Measurements from ENCODE around the gene KBTBD13.

KBTBD13 gene

GRCh38 chr15:65077291-65077980, 890 bp downstream of the KBTBD13 start:
- Histone ChIP-seq H3K36me3 (no peaks in the 10 kb centered on the region), H3K4me3 (ENCODE audit: low read depth, low read length) (no peak overlapping the region), H3K4me1 (peaks cover 5% of the 10 kb centered on the region), H3K9me3 (no peaks in the 10 kb centered on the region), H3K27me3 (no peaks in the 10 kb centered on the region)
- no peak for TF ChIP-seq CTCF (IDR thresholded peaks at IDR 0.05; ENCODE audit: low read depth, low read length)
- no peak for DNase-seq

- Histone ChIP-seq H3K4me1 (peaks cover 7% of the 10 kb centered on the region), H3K27me3 (no peaks in the 10 kb centered on the region), H3K36me3 (no peaks in the 10 kb centered on the region), H3K9me3 (no peaks in the 10 kb centered on the region), H3K4me3 (ENCODE audit: low read depth, low read length) (no peak overlapping the region)
- DNase-seq = peak; percentile 54
- TF ChIP-seq CTCF (IDR thresholded peaks at IDR 0.05; ENCODE audit: low read depth, low read length) = peak; percentile 36
Measured at GRCh38 chr15:65077981-65078352, 1.4 kb downstream of the KBTBD13 start.

- DNase-seq = no peak
- H3K9me3 ChIP-seq = no peaks in the 10 kb centered on the region
- no peak for TF ChIP-seq CTCF (IDR thresholded peaks at IDR 0.05; ENCODE audit: low read depth, low read length)
- H3K4me1 ChIP-seq = peaks cover 7% of the 10 kb centered on the region
- no peaks in the 10 kb centered on the region for H3K27me3 ChIP-seq
- H3K4me3 ChIP-seq (ENCODE audit: low read depth, low read length) = no peak overlapping the region
- H3K36me3 ChIP-seq = no peaks in the 10 kb centered on the region
Measured at GRCh38 chr15:65079580-65079979, 3.0 kb downstream of the KBTBD13 start.

- H3K4me3 ChIP-seq (ENCODE audit: low read depth, low read length) = no peak overlapping the region
- no peaks in the 10 kb centered on the region for H3K9me3 ChIP-seq
- peaks cover 4% of the 10 kb centered on the region for H3K4me1 ChIP-seq
- DNase-seq = no peak
- no peaks in the 10 kb centered on the region for H3K36me3 ChIP-seq
- no peak for TF ChIP-seq CTCF (IDR thresholded peaks at IDR 0.05; ENCODE audit: low read depth, low read length)
- no peaks in the 10 kb centered on the region for H3K27me3 ChIP-seq
Measured at GRCh38 chr15:65081270-65081669, 4.7 kb downstream of the KBTBD13 start.

GRCh38 chr15:65081758-65082157, 5.2 kb downstream of the KBTBD13 start:
- TF ChIP-seq CTCF (IDR thresholded peaks at IDR 0.05; ENCODE audit: low read depth, low read length) = no peak
- no peak overlapping the region for H3K4me3 ChIP-seq (ENCODE audit: low read depth, low read length)

GRCh38 chr15:65082303-65082953, 5.9 kb downstream of the KBTBD13 start:
- no peak for TF ChIP-seq CTCF (IDR thresholded peaks at IDR 0.05; ENCODE audit: low read depth, low read length)
- H3K27me3 ChIP-seq = no peaks in the 10 kb centered on the region
- H3K4me1 ChIP-seq = peaks cover 4% of the 10 kb centered on the region
- H3K9me3 ChIP-seq = no peaks in the 10 kb centered on the region
- no peaks in the 10 kb centered on the region for H3K36me3 ChIP-seq
- DNase-seq = peak; percentile 33
- no peak overlapping the region for H3K4me3 ChIP-seq (ENCODE audit: low read depth, low read length)

More at GRCh38 chr15:65081758-65082157, 5.2 kb downstream of the KBTBD13 start:
- H3K9me3 ChIP-seq = no peaks in the 10 kb centered on the region
- DNase-seq = no peak
- H3K36me3 ChIP-seq = no peaks in the 10 kb centered on the region
- no peaks in the 10 kb centered on the region for H3K27me3 ChIP-seq
- peaks cover 4% of the 10 kb centered on the region for H3K4me1 ChIP-seq
